G401 (cell line): ENCODE results near the gene SLCO1B3. TPM values are rescaled to one million over a fixed set of nuclear protein-coding genes. Genes with fewer than 3 reads are reported as not detected.

Experiments
- DNase-seq: peaks from one replicate; pipeline ENCODE4 v3.0.0-alpha.2; 2015; ENCODE audit warnings: low spot score
- in situ Hi-C: cut with HindIII; loops from 2 replicates; pipeline ENCODE4 v1.10.0; 2016; ENCODE audit warnings: low sequenced_read_pairs, mixed read lengths
- total RNA-seq: library from RNA; depleted of rRNA; stranded (reverse); fragments of >200 nt; shearing (Covaris generic); gene quantifications from 2 replicates; pipeline ENCODE4 v1.2.3, GENCODE V29; 2014; rRNA removed

SLCO1B3 gene
- total RNA-seq, 1 experiment from 2014 or later, result not detected

DNA sequence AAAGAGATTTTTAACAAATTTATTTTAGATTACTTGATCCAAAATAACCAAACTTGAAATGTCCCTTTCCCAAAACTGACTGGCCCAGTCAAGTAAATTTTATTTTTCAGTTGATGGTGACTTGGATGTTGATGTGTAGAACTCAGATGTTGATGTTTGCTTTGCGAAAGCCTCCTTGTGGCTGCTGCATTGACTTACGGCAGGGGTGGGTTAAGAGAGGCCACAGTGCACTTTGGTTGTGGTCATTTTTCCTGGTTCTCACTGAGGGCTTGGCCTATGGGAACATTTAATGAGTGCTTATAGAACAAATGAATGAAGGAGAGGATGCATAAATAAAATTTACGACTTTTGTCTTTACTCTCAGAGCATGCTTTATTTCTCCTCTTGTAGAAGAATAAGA lies 52.6 kb downstream of the SLCO1B3 start:
- DNase-seq, result no peak
- in situ Hi-C loops, result no loop called here

GRCh38 chr12:20865873-20866272 lies 55.4 kb downstream of the SLCO1B3 start:
- no peak for DNase-seq
- in situ Hi-C loops, result no loop called here

DNA sequence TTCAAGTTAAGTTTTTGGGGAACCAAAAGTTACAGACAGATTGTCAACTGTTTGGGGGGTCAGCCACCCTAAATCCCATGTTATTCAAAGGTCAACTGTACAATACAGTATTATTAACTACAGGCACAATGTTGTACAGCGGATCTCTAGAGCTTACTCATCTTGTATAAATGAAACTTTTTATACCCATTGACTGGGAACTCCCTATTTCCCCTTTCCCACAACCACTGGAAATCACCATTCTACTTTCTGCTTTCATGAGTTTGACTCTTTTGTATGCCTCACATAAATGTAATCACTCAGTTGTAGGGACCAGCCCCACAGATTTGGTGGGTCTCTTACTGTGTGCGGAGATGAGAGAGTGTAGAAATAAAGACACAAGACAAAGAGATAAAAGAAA lies 57.8 kb downstream of the SLCO1B3 start:
- in situ Hi-C loops, result no loop called here
- no peak for DNase-seq

GRCh38 chr12:20883288-20883687 lies 72.8 kb downstream of the SLCO1B3 start:
- in situ Hi-C loops, result no loop called here
- no peak for DNase-seq

- in situ Hi-C loops, result no loop called here
- no peak for DNase-seq
These were observed 74.6 kb downstream of the SLCO1B3 start for GRCh38 chr12:20885116-20885515.

GRCh38 chr12:20885552-20885951 lies 75.0 kb downstream of the SLCO1B3 start:
- in situ Hi-C loops, result no loop called here

DNA sequence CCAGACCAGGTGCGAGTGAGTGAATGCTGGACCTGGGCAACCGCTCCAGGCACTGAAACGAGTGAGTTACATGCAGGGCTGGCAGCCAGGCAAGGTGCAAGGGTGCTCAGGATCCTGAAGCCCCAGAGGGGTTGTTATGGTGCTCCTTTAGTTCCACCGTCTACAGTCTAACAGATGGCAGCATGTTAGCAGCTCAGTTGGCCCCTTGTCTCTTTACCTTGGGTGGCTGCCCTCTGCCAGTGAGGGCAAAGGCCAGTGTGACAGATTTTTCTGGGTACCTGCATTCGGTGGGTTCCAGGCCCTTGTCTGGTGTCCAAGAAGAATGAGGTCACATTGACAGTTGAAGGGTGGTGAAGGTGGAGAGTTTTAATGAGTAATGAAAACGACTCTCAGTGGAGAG lies 106.8 kb downstream of the SLCO1B3 start:
- DNase-seq, result no peak

More at GRCh38 chr12:20885552-20885951, 75.0 kb downstream of the SLCO1B3 start:
- DNase-seq, result no peak

DNA sequence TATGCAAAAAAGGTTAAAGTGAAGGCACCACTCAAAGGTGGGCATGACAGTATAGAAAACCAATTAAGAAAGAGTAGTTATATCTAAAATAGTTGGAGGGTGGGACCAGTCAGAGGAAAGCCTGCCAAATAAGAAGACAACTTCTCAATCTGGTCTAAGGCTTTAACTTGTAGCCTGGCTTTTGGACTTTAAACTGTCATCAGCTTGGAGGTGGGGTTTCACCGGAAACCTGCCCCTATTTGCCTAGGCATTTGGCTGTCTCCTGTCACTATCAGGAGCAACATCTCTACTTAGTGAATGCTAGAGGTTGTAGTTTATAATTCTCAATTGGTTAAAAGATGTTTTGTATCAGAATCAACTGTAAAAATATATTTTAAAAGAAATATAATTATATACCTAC lies 107.3 kb downstream of the SLCO1B3 start:
- in situ Hi-C loops, result no loop called here
- no peak for DNase-seq

More for the DNA sequence above, 106.8 kb downstream of the SLCO1B3 start:
- in situ Hi-C loops, result no loop called here

DNA sequence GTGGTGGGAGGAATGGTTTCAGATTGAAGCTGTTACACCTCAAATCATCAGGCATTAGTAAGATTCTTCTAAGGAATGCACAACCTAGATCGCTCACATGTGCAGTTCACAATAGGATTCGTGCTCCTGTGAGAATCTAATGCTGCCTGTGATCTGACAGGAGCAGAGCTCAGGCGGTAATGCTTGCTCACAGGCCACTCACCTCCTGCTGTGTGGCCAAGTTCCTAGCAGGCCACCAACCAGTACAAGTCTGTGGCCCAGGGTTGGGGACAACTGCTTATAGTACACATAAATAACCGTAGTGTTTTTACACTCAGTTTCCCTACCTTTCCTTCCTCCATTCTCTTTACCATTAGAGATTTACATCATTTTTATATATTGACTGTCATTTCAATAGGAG lies 121.4 kb downstream of the SLCO1B3 start:
- DNase-seq, result no peak
- in situ Hi-C loops, result no loop called here

DNA sequence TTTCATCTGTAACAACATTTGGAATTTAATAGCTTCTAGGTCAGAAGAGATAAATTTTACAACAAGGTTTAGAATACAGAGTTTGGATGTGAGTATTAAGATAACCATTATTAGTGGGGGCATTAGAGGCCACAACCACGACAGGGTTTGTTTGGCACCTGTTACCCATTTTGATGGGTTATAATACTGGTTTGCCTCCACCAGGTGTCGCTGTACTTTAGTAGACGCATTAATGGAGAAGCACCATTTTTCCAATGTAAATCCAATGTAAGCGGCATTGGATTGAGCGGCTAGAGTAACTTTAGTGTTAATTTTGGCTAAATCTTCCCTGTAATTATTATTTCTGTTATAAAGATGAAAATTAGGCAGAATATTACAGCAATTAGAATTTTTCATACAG lies 136.2 kb downstream of the SLCO1B3 start:
- in situ Hi-C loops, result no loop called here

GRCh38 chr12:20950248-20950647 lies 139.7 kb downstream of the SLCO1B3 start:
- DNase-seq, result no peak
- in situ Hi-C loops, result no loop called here

More for the DNA sequence above, 136.2 kb downstream of the SLCO1B3 start:
- DNase-seq, result no peak

- DNase-seq, result no peak
- in situ Hi-C loops, result no loop called here
These were observed 152.8 kb downstream of the SLCO1B3 start for GRCh38 chr12:20963303-20963702.

DNA sequence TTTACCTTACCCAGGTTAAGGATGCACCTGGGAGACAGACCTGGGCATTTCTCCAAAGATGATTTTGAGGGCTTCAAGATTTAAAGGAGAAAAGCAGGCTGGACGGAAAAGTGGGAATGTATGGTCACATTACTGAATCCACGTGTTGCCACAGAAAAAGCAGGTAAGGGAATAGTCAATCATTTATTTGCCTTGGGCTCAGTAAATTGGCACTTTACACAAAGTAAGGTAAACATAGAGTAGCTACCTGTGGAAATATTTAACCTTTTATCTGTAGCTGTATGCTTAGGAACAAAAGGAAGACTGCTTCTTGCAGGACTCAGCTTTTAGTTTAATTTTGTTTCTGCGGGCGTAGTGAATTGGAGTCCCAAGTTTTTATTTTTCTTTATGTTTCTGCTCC lies 153.3 kb downstream of the SLCO1B3 start:
- in situ Hi-C loops, result no loop called here
- no peak for DNase-seq

Other genes starting within 250 kb of the SLCO1B3 start
- gene SLCO1C1, start 115.4 kb upstream of the SLCO1B3 start, total RNA-seq, result not detected in 2 replicates